Esophagus squamous epithelium (tissue), 4 donors: ENCODE results near the gene PYROXD2.

Source experiments
- POLR2A ChIP-seq, 4 donors: fragments of 450-650 bp; IDR thresholded peaks; one replicate each; pipeline ENCODE4 v1.6.1; 2017; ENCODE audit warnings: antibody characterized with exemption in 4 of 4, mild to moderate bottlenecking in 4 of 4, moderate library complexity in 3 of 4
- TF ChIP-seq, protein P1 (sequence below), 6 experiments: fragments of 450-650 bp in 4 of 6; fragments of 200-600 bp in 2 of 6; sonication (generic) in 2 of 6; IDR thresholded peaks; one replicate each; pipeline ENCODE4 v1.5.1; 2016 to 2019; ENCODE audit warnings: antibody characterized with exemption in 6 of 6, mild to moderate bottlenecking in 4 of 6, moderate library complexity in 4 of 6

GRCh38 chr10:98410135-98410743, 4.7 kb downstream of the PYROXD2 start:
- TF ChIP-seq, protein P1, sequence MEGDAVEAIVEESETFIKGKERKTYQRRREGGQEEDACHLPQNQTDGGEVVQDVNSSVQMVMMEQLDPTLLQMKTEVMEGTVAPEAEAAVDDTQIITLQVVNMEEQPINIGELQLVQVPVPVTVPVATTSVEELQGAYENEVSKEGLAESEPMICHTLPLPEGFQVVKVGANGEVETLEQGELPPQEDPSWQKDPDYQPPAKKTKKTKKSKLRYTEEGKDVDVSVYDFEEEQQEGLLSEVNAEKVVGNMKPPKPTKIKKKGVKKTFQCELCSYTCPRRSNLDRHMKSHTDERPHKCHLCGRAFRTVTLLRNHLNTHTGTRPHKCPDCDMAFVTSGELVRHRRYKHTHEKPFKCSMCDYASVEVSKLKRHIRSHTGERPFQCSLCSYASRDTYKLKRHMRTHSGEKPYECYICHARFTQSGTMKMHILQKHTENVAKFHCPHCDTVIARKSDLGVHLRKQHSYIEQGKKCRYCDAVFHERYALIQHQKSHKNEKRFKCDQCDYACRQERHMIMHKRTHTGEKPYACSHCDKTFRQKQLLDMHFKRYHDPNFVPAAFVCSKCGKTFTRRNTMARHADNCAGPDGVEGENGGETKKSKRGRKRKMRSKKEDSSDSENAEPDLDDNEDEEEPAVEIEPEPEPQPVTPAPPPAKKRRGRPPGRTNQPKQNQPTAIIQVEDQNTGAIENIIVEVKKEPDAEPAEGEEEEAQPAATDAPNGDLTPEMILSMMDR (IDR thresholded peaks at IDR 0.05), result no peak
- TF ChIP-seq POLR2A (IDR thresholded peaks at IDR 0.05), result no peak
